SU-DHL-6 (cell line): ENCODE measurements around the gene MAP4.

Source experiments
- EZH2phosphoT487 ChIP-seq: fragments of 200-600 bp; sonication (generic), shearing (Covaris generic); conservative IDR thresholded peaks from 2 replicates; pipeline ENCODE4 v1.6.1; 2018; ENCODE audit warnings: mild to moderate bottlenecking, antibody characterized with exemption, low read length, moderate library complexity, mixed read lengths
- TF ChIP-seq, protein P1 (sequence below): fragments of 200-600 bp; sonication (generic); IDR thresholded peaks from one replicate; pipeline ENCODE4 v1.5.1; 2017; ENCODE audit warnings: antibody characterized with exemption, mild to moderate bottlenecking, low read length, moderate library complexity; ENCODE audit not compliant: insufficient read depth, poor library complexity, severe bottlenecking

DNA sequence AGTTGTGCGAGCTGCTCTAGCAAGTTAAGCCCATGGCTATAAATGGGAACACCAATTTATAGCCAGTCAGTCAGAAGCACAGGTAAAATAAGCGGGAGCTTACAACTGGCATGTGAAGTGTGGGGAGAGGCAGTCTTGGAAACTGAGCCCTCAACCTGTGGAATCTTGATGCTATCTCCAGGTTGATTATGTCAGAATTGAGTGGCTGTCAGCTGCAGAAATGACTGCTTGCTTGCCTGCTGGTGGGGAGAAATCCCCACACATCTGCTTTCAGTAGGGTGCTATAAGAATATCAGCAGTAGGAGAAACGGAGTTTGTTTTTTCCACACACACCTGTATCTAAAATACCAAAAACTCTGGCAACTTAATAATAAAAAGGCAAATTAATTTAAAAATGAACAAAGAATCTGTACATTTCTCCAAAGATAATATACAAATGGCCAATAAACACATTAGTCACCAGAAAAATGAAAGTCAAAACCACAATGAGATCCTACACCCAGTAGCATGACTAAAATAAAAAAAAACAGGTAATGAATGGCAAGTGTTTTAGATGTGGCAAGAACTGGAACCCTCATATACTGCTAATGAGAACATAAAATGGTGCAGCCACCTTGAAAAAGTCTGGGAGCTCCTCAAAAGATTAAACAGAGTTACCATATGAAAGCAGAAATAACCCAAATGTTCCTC, 26.0 kb upstream of the MAP4 start:
- TF ChIP-seq, protein P1, sequence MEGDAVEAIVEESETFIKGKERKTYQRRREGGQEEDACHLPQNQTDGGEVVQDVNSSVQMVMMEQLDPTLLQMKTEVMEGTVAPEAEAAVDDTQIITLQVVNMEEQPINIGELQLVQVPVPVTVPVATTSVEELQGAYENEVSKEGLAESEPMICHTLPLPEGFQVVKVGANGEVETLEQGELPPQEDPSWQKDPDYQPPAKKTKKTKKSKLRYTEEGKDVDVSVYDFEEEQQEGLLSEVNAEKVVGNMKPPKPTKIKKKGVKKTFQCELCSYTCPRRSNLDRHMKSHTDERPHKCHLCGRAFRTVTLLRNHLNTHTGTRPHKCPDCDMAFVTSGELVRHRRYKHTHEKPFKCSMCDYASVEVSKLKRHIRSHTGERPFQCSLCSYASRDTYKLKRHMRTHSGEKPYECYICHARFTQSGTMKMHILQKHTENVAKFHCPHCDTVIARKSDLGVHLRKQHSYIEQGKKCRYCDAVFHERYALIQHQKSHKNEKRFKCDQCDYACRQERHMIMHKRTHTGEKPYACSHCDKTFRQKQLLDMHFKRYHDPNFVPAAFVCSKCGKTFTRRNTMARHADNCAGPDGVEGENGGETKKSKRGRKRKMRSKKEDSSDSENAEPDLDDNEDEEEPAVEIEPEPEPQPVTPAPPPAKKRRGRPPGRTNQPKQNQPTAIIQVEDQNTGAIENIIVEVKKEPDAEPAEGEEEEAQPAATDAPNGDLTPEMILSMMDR, result no peak
- TF ChIP-seq EZH2phosphoT487, result no peak
